ENCODE results near the gene ZNF335.

DNA sequence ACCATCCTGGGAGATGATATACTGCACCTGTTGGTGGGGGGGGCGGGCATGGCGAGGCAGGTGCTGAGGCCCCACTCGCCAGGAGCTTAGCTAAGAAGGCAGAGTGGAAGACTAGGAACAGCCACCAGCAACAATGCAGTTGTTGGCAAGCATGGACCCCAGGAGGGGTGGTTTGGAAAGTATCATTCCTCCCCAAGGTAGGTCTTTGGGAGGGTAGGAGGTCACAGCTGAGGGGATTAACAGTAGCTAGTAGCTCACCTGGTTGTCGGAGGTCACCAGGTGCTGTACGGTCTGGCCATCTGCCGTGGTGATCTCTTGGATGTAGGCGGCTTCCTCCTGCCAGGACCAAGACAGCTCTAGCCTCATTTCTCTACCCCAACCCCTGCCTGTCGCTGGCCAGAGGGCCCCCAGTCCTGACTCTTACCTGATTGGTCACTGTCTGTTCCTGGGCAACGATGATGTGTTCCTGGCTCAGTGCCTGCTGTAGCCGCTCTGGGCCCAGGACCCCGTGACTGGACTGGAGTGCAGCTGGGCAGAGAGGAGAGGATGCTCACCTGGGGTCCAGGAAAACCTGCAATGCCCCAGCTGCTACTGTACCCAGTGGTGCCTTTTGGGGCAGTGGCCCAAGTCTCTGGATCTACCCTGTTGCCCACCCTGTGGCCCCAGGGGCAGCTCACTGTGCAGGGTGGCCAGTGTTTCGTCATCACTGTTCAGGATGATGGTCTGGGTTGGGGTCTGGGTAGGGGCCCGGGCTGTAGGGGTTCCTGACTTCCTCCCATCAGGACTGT, 22.3 kb downstream of the ZNF335 start:
- TF ChIP-seq, protein P1, sequence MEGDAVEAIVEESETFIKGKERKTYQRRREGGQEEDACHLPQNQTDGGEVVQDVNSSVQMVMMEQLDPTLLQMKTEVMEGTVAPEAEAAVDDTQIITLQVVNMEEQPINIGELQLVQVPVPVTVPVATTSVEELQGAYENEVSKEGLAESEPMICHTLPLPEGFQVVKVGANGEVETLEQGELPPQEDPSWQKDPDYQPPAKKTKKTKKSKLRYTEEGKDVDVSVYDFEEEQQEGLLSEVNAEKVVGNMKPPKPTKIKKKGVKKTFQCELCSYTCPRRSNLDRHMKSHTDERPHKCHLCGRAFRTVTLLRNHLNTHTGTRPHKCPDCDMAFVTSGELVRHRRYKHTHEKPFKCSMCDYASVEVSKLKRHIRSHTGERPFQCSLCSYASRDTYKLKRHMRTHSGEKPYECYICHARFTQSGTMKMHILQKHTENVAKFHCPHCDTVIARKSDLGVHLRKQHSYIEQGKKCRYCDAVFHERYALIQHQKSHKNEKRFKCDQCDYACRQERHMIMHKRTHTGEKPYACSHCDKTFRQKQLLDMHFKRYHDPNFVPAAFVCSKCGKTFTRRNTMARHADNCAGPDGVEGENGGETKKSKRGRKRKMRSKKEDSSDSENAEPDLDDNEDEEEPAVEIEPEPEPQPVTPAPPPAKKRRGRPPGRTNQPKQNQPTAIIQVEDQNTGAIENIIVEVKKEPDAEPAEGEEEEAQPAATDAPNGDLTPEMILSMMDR (IDR thresholded peaks at IDR 0.05; ENCODE audit: borderline replicate concordance, extremely low read depth, low read length, poor library complexity, severe bottlenecking): no peak
- TF ChIP-seq EZH2 (IDR thresholded peaks at IDR 0.05; ENCODE audit: borderline replicate concordance, low read depth, low read length, severe bottlenecking): no peak

Data from DND-41 (cell line).